ENCODE measurements around the gene PRKD1.

PRKD1 gene

DNA sequence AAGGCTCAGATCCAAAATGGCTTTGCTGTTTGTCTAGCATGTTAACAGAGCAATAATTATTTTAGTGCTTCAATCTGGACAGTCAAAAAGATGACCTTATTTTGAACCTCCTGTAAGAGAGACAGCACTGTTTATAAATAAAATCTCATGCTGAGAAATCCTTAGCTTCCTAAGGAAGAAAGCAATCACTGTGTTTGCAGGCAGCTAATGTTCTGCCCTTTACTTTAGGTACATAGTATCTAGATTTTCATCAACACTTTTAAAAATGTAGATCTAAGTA, 105.3 kb downstream of the PRKD1 start:
- Histone ChIP-seq H3K27me3 (ENCODE audit: low read depth, low read length) (no peaks in the 10 kb centered on the region), H3K4me2 (ENCODE audit: low read length) (no peak overlapping the region), H2AFZ (ENCODE audit: low read depth, low read length) (no peak overlapping the region), H3K79me2 (ENCODE audit: low read length) (no peaks in the 10 kb centered on the region), H3K27ac (ENCODE audit: low read length) (no peak overlapping the region), H3K4me1 (ENCODE audit: low read length) (no peaks in the 10 kb centered on the region), H4K20me1 (ENCODE audit: insufficient read depth, low read length) (no peaks in the 10 kb centered on the region), H3K36me3 (replicated peaks; ENCODE audit: low read depth, low read length) (no peaks in the 10 kb centered on the region), H3K4me3 (ENCODE audit: low read length) (no peak overlapping the region), H3K9ac (ENCODE audit: low read length) (no peak overlapping the region), H3K9me3 (ENCODE audit: insufficient read depth, low read length) (no peaks in the 10 kb centered on the region)
- no peak for TF ChIP-seq CTCF (IDR thresholded peaks at IDR 0.05; ENCODE audit: low read depth, low read length)

GRCh38 chr14:29821661-29822429, 105.8 kb downstream of the PRKD1 start:
- H3K27ac ChIP-seq (ENCODE audit: low read length) = no peak overlapping the region
- H4K20me1 ChIP-seq (ENCODE audit: insufficient read depth, low read length) = no peaks in the 10 kb centered on the region
- no peaks in the 10 kb centered on the region for H3K4me1 ChIP-seq (ENCODE audit: low read length)
- H3K9me3 ChIP-seq (ENCODE audit: insufficient read depth, low read length) = no peaks in the 10 kb centered on the region
- no peaks in the 10 kb centered on the region for H3K36me3 ChIP-seq (replicated peaks; ENCODE audit: low read depth, low read length)
- H2AFZ ChIP-seq (ENCODE audit: low read depth, low read length) = no peak overlapping the region
- TF ChIP-seq EZH2phosphoT487 (IDR thresholded peaks at IDR 0.05; ENCODE audit: low read depth) (no peak), CTCF (IDR thresholded peaks at IDR 0.05; ENCODE audit: low read depth, low read length) (no peak)
- no peaks in the 10 kb centered on the region for H3K27me3 ChIP-seq (ENCODE audit: low read depth, low read length)
- H3K4me3 ChIP-seq (ENCODE audit: low read length) = no peak overlapping the region
- no peaks in the 10 kb centered on the region for H3K79me2 ChIP-seq (ENCODE audit: low read length)
- no peak overlapping the region for H3K4me2 ChIP-seq (ENCODE audit: low read length)
- no peak overlapping the region for H3K9ac ChIP-seq (ENCODE audit: low read length)

DNA sequence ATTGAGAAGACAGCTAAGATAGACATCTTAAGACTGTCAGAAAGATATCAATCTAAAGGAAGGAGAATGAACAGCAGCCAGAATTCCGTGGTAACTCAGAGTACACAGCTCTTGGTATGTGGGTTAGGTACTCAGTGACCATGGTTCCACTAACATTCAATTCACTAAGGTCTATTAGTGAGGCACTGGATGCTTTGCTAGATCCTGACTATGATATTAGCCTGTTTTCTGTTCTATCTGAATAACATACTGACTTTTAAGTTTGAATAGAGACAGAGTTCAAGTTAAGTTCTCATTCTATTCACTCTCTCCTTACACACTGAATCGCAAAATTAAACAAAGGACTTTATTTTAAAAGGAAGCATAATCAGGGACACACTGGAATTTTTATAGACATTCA, 106.4 kb downstream of the PRKD1 start:
- H2AFZ ChIP-seq (ENCODE audit: low read depth, low read length) = no peak overlapping the region; the same call in 1 of the 2 replicates
- no peak for TF ChIP-seq CTCF (IDR thresholded peaks at IDR 0.05; ENCODE audit: low read depth, low read length)
- TF ChIP-seq EZH2phosphoT487 (IDR thresholded peaks at IDR 0.05; ENCODE audit: low read depth) = no peak
- no peak overlapping the region for H3K27ac ChIP-seq (ENCODE audit: low read length)
- no peaks in the 10 kb centered on the region for H3K9me3 ChIP-seq (ENCODE audit: insufficient read depth, low read length)
- no peaks in the 10 kb centered on the region for H3K79me2 ChIP-seq (ENCODE audit: low read length)
- no peaks in the 10 kb centered on the region for H3K27me3 ChIP-seq (ENCODE audit: low read depth, low read length)
- no peak overlapping the region for H3K4me2 ChIP-seq (ENCODE audit: low read length)
- H3K36me3 ChIP-seq (replicated peaks; ENCODE audit: low read depth, low read length) = no peaks in the 10 kb centered on the region
- H3K4me1 ChIP-seq (ENCODE audit: low read length) = no peaks in the 10 kb centered on the region
- no peak overlapping the region for H3K9ac ChIP-seq (ENCODE audit: low read length)
- H3K4me3 ChIP-seq (ENCODE audit: low read length) = no peak overlapping the region
- no peaks in the 10 kb centered on the region for H4K20me1 ChIP-seq (ENCODE audit: insufficient read depth, low read length)

DNA sequence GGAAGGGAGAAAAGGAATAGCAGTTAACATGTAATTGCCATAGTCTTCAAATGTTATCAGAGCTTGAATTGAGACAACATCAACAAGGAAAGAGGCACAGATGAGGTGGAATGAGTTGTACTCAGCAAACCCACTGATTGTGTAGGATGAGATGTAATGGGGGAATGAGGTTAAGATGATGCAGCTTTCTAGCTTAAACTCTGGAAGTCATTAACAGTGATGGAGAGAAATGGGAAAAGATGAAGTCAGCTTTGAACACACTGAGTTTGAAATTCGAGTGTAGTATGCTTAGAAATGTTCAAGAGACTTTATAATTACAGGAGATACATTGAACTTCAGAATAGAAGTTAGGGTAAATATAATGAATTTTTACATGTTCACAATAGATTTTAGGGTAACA, 106.9 kb downstream of the PRKD1 start:
- Histone ChIP-seq H2AFZ (ENCODE audit: low read depth, low read length) (peak overlapping the region; percentile 23; the same call in 1 of the 2 replicates), H3K9ac (ENCODE audit: low read length) (no peak overlapping the region), H3K4me2 (ENCODE audit: low read length) (no peak overlapping the region), H3K4me3 (ENCODE audit: low read length) (no peak overlapping the region), H3K79me2 (ENCODE audit: low read length) (no peaks in the 10 kb centered on the region), H3K9me3 (ENCODE audit: insufficient read depth, low read length) (no peaks in the 10 kb centered on the region), H3K4me1 (ENCODE audit: low read length) (no peaks in the 10 kb centered on the region), H3K27ac (ENCODE audit: low read length) (no peak overlapping the region), H4K20me1 (ENCODE audit: insufficient read depth, low read length) (no peaks in the 10 kb centered on the region), H3K27me3 (ENCODE audit: low read depth, low read length) (no peaks in the 10 kb centered on the region), H3K36me3 (replicated peaks; ENCODE audit: low read depth, low read length) (no peaks in the 10 kb centered on the region)
- TF ChIP-seq EZH2phosphoT487 (IDR thresholded peaks at IDR 0.05; ENCODE audit: low read depth) = no peak
- TF ChIP-seq CTCF (IDR thresholded peaks at IDR 0.05; ENCODE audit: low read depth, low read length) = no peak
